KMS-11 (cell line): ENCODE measurements around the gene TNFSF8.

Experiments used
- H2AFZ ChIP-seq: fragments of 200-600 bp; sonication (generic); 2 replicates; pipeline ENCODE4 v1.6.1; 2016; ENCODE audit warnings: antibody characterized with exemption, mixed run types, low read depth
- H3K27ac ChIP-seq: fragments of 200-600 bp; sonication (generic); 2 replicates; pipeline ENCODE4 v1.6.1; 2016; ENCODE audit warnings: mild to moderate bottlenecking, mixed run types
- H3K27me3 ChIP-seq: fragments of 200-600 bp; sonication (generic); 2 replicates; pipeline ENCODE4 v1.6.1; 2017; ENCODE audit warnings: mild to moderate bottlenecking, low read depth, mixed run types, moderate library complexity; ENCODE audit not compliant: insufficient read depth
- H3K36me3 ChIP-seq: fragments of 200-600 bp; sonication (generic); 2 replicates; pipeline ENCODE4 v1.6.1; 2017; ENCODE audit warnings: mild to moderate bottlenecking, mixed run types; ENCODE audit not compliant: insufficient read depth
- H3K4me1 ChIP-seq: fragments of 200-600 bp; sonication (generic); 2 replicates; pipeline ENCODE4 v1.6.1; 2016; ENCODE audit warnings: mild to moderate bottlenecking, low read depth, mixed run types; ENCODE audit not compliant: poor library complexity, severe bottlenecking
- H3K4me2 ChIP-seq: fragments of 200-600 bp; sonication (generic); 2 replicates; pipeline ENCODE4 v1.7.0; 2016; ENCODE audit warnings: mild to moderate bottlenecking, mixed run types
- H3K4me3 ChIP-seq: fragments of 200-600 bp; sonication (generic); IDR thresholded peaks from 2 replicates; pipeline ENCODE4 v1.6.1; 2017; ENCODE audit warnings: low read depth, low read length, mixed read lengths; ENCODE audit not compliant: insufficient read depth
- H3K79me2 ChIP-seq: fragments of 200-600 bp; sonication (generic); 2 replicates; pipeline ENCODE4 v1.6.1; 2016; ENCODE audit warnings: low read depth, mixed run types; ENCODE audit not compliant: insufficient read depth
- H3K9ac ChIP-seq: fragments of 200-600 bp; sonication (generic); 2 replicates; pipeline ENCODE4 v1.6.1; 2016; ENCODE audit warnings: mild to moderate bottlenecking, mixed run types
- H4K20me1 ChIP-seq: fragments of 200-600 bp; sonication (generic); 2 replicates; pipeline ENCODE4 v1.6.1; 2016; ENCODE audit warnings: mild to moderate bottlenecking, mixed run types; ENCODE audit not compliant: insufficient read depth
- CTCF ChIP-seq: fragments of 200-600 bp; sonication (generic); conservative IDR thresholded peaks from 2 replicates; pipeline ENCODE4 v1.6.1; 2017; ENCODE audit warnings: low read depth, mild to moderate bottlenecking, antibody characterized with exemption, low read length, moderate library complexity, mixed read lengths

Gene TNFSF8

GRCh38 chr9:114958844-114959235 is 28.4 kb upstream of the TNFSF8 start:
- Histone ChIP-seq H2AFZ (no peak overlapping the region), H3K4me3 (no peak overlapping the region), H3K27me3 (no peaks in the 10 kb centered on the region), H3K4me1 (no peaks in the 10 kb centered on the region), H3K9ac (no peak overlapping the region), H3K79me2 (no peaks in the 10 kb centered on the region), H3K27ac (no peak overlapping the region), H3K4me2 (no peak overlapping the region), H4K20me1 (no peaks in the 10 kb centered on the region), H3K36me3 (no peaks in the 10 kb centered on the region)
- no peak for TF ChIP-seq CTCF

GRCh38 chr9:114958021-114958843 is 27.8 kb upstream of the TNFSF8 start:
- Histone ChIP-seq H3K4me2 (no peak overlapping the region), H3K27ac (no peak overlapping the region)

GRCh38 chr9:114957558-114957957 is 27.2 kb upstream of the TNFSF8 start:
- H3K4me2 ChIP-seq: no peak overlapping the region
- H3K27me3 ChIP-seq: no peaks in the 10 kb centered on the region

More at GRCh38 chr9:114958021-114958843, 27.8 kb upstream of the TNFSF8 start:
- Histone ChIP-seq H4K20me1 (no peaks in the 10 kb centered on the region), H3K4me3 (no peak overlapping the region), H3K36me3 (no peaks in the 10 kb centered on the region), H3K4me1 (no peaks in the 10 kb centered on the region), H3K79me2 (no peaks in the 10 kb centered on the region), H2AFZ (no peak overlapping the region), H3K27me3 (no peaks in the 10 kb centered on the region), H3K9ac (no peak overlapping the region)
- TF ChIP-seq CTCF: no peak

GRCh38 chr9:114954956-114955582 is 24.7 kb upstream of the TNFSF8 start:
- no peaks in the 10 kb centered on the region for H3K4me1 ChIP-seq
- no peak overlapping the region for H3K4me2 ChIP-seq
- H3K27me3 ChIP-seq: no peaks in the 10 kb centered on the region
- no peak overlapping the region for H3K27ac ChIP-seq
- no peaks in the 10 kb centered on the region for H3K36me3 ChIP-seq
- H4K20me1 ChIP-seq: no peaks in the 10 kb centered on the region
- H3K9ac ChIP-seq: no peak overlapping the region
- no peak for TF ChIP-seq CTCF
- no peaks in the 10 kb centered on the region for H3K79me2 ChIP-seq
- H2AFZ ChIP-seq: no peak overlapping the region
- H3K4me3 ChIP-seq: no peak overlapping the region

More at GRCh38 chr9:114957558-114957957, 27.2 kb upstream of the TNFSF8 start:
- H3K4me3 ChIP-seq: no peak overlapping the region
- no peak overlapping the region for H2AFZ ChIP-seq
- no peak for TF ChIP-seq CTCF
- H3K79me2 ChIP-seq: no peaks in the 10 kb centered on the region
- no peak overlapping the region for H3K9ac ChIP-seq
- H3K27ac ChIP-seq: no peak overlapping the region
- H3K36me3 ChIP-seq: no peaks in the 10 kb centered on the region
- H4K20me1 ChIP-seq: no peaks in the 10 kb centered on the region
- H3K4me1 ChIP-seq: no peaks in the 10 kb centered on the region
